H9 (cell line): ENCODE measurements around the gene PIPOX. TPM values are rescaled to one million over a fixed set of nuclear protein-coding genes. Genes with fewer than 3 reads are reported as not detected.

Experiments
- DNase-seq: peaks from one replicate; pipeline ENCODE4 v3.0.0-alpha.2; 2017
- H2AFZ ChIP-seq: one replicate; pipeline ENCODE4 v1.6.1; 2013; ENCODE audit warnings: mild to moderate bottlenecking, low read length, control low read depth, moderate library complexity
- H2AK5ac ChIP-seq: 2 replicates; pipeline ENCODE4 v1.6.1; 2013; ENCODE audit warnings: low read length, control low read depth, mixed read lengths; ENCODE audit not compliant: insufficient read length
- H2BK120ac ChIP-seq: one replicate; pipeline ENCODE4 v1.6.1; 2013; ENCODE audit warnings: low read depth, mild to moderate bottlenecking, low read length, control low read depth, inconsistent platforms; ENCODE audit not compliant: poor library complexity, severe bottlenecking
- H2BK12ac ChIP-seq: 2 replicates; pipeline ENCODE4 v1.6.1; 2013; ENCODE audit warnings: low read length, control low read depth, mixed read lengths, low read depth; ENCODE audit not compliant: insufficient read length
- H2BK15ac ChIP-seq: 2 replicates; pipeline ENCODE4 v1.6.1; 2013; ENCODE audit warnings: low read depth, low read length, control low read depth
- H2BK20ac ChIP-seq: one replicate; pipeline ENCODE4 v1.6.1; 2013; ENCODE audit warnings: low read depth, mild to moderate bottlenecking, low read length, control low read depth, inconsistent platforms; ENCODE audit not compliant: poor library complexity, severe bottlenecking
- H2BK5ac ChIP-seq: 2 replicates; pipeline ENCODE4 v1.6.1; 2013; ENCODE audit warnings: low read length, control low read depth, mixed read lengths; ENCODE audit not compliant: insufficient read length
- H3K14ac ChIP-seq: 2 replicates; pipeline ENCODE4 v1.6.1; 2013; ENCODE audit warnings: low read length, control low read depth; ENCODE audit not compliant: insufficient read depth
- H3K18ac ChIP-seq: 2 replicates; pipeline ENCODE4 v1.6.1; 2013; ENCODE audit warnings: low read depth, mild to moderate bottlenecking, mixed read lengths, low read length, control low read depth; ENCODE audit not compliant: insufficient read length
- H3K23ac ChIP-seq: 2 replicates; pipeline ENCODE4 v1.6.1; 2013; ENCODE audit warnings: low read length, control low read depth, mixed read lengths, low read depth; ENCODE audit not compliant: insufficient read length
- H3K23me2 ChIP-seq: 2 replicates; pipeline ENCODE4 v1.6.1; 2013; ENCODE audit warnings: low read depth, mild to moderate bottlenecking, mixed read lengths, low read length, control low read depth; ENCODE audit not compliant: insufficient read length, poor library complexity, severe bottlenecking
- H3K27ac ChIP-seq: 2 replicates; pipeline ENCODE4 v1.5.1; 2013; ENCODE audit warnings: low read length, control low read depth, mixed read lengths, low read depth; ENCODE audit not compliant: insufficient read length
- H3K27me3 ChIP-seq: 2 replicates; pipeline ENCODE4 v1.6.1; 2013; ENCODE audit warnings: low read length, control low read depth, inconsistent platforms; ENCODE audit not compliant: insufficient read depth
- H3K4ac ChIP-seq: 2 replicates; pipeline ENCODE4 v1.6.1; 2013; ENCODE audit warnings: low read depth, mild to moderate bottlenecking, control low read depth, inconsistent platforms, low read length, moderate library complexity
- H3K4me1 ChIP-seq: 2 replicates; pipeline ENCODE4 v1.6.1; 2013; ENCODE audit warnings: low read length, control low read depth, inconsistent platforms; ENCODE audit not compliant: insufficient read depth
- H3K4me2 ChIP-seq: 2 replicates; pipeline ENCODE4 v1.6.1; 2013; ENCODE audit warnings: low read length, control low read depth, mixed read lengths; ENCODE audit not compliant: insufficient read length, insufficient read depth
- H3K56ac ChIP-seq: 2 replicates; pipeline ENCODE4 v1.6.1; 2013; ENCODE audit warnings: low read depth, mild to moderate bottlenecking, mixed read lengths, low read length, control low read depth; ENCODE audit not compliant: insufficient read length
- H3K79me1 ChIP-seq: 2 replicates; pipeline ENCODE4 v1.6.1; 2013; ENCODE audit warnings: low read depth, mild to moderate bottlenecking, moderate library complexity, low read length, control low read depth, inconsistent platforms; ENCODE audit not compliant: insufficient read depth, poor library complexity, severe bottlenecking
- H3K79me2 ChIP-seq: 2 replicates; pipeline ENCODE4 v1.6.1; 2013; ENCODE audit warnings: low read length, control low read depth, inconsistent platforms; ENCODE audit not compliant: insufficient read depth
- H3K9ac ChIP-seq: 2 replicates; pipeline ENCODE4 v1.6.1; 2013; ENCODE audit warnings: low read length, control low read depth, mixed read lengths; ENCODE audit not compliant: insufficient read length; ENCODE audit errors: extremely low read depth
- H3K9me3 ChIP-seq: one replicate; pipeline ENCODE4 v1.6.1; 2013; ENCODE audit warnings: low read depth, low read length, inconsistent platforms; ENCODE audit not compliant: control insufficient read depth
- H3T11ph ChIP-seq: one replicate; pipeline ENCODE4 v1.6.1; 2013; ENCODE audit warnings: mild to moderate bottlenecking, low read length, control low read depth, inconsistent platforms
- H4K20me1 ChIP-seq: one replicate; pipeline ENCODE4 v1.6.1; 2013; ENCODE audit not compliant: control insufficient read depth, insufficient read length, insufficient read depth
- H4K5ac ChIP-seq: 2 replicates; pipeline ENCODE4 v1.6.1; 2013; ENCODE audit warnings: low read depth, mild to moderate bottlenecking, mixed read lengths, low read length, control low read depth; ENCODE audit not compliant: insufficient read length
- H4K8ac ChIP-seq: replicated peaks from 2 replicates; pipeline ENCODE4 v1.6.1; 2013; ENCODE audit warnings: low read length, control low read depth, mixed read lengths, low read depth; ENCODE audit not compliant: insufficient read length
- H4K91ac ChIP-seq: 2 replicates; pipeline ENCODE4 v1.6.1; 2013; ENCODE audit warnings: low read depth, mild to moderate bottlenecking, moderate library complexity, mixed read lengths, low read length, control low read depth; ENCODE audit not compliant: insufficient read length
- H3K27ac Mint-ChIP-seq, 3 experiments: 2 replicates in 2 of 3; 3 replicates in 1 of 3; pipeline ENCODE4 v1.8.0; 2020 to 2021; ENCODE audit warnings: mixed read lengths in 3 of 3, mild to moderate bottlenecking in 1 of 3, moderate library complexity in 1 of 3
- H3K27me3 Mint-ChIP-seq: 2 replicates; pipeline ENCODE4 v1.8.0; 2021; ENCODE audit warnings: low read depth, mild to moderate bottlenecking, moderate library complexity, mixed read lengths
- H3K36me3 Mint-ChIP-seq, 3 experiments: 2 replicates in 2 of 3; 3 replicates in 1 of 3; pipeline ENCODE4 v1.8.0; 2020 to 2021; ENCODE audit warnings: low read depth in 3 of 3, mixed read lengths in 3 of 3; ENCODE audit not compliant: insufficient read depth in 1 of 3
- H3K4me1 Mint-ChIP-seq, 2 experiments: 2 replicates each; pipeline ENCODE4 v1.8.0; 2020; ENCODE audit warnings: mixed read lengths in 2 of 2
- H3K4me3 Mint-ChIP-seq, 2 experiments: 2 replicates in 1 of 2; 3 replicates in 1 of 2; pipeline ENCODE4 v1.8.0; 2020 to 2021; ENCODE audit warnings: mild to moderate bottlenecking in 2 of 2, mixed read lengths in 2 of 2, moderate library complexity in 1 of 2
- H3K9me3 Mint-ChIP-seq, 2 experiments: 2 replicates in 1 of 2; 3 replicates in 1 of 2; pipeline ENCODE4 v1.8.0; 2020; ENCODE audit warnings: mild to moderate bottlenecking in 2 of 2, mixed read lengths in 2 of 2, moderate library complexity in 1 of 2
- CTCF ChIP-seq: fragments of 200-600 bp; sonication (generic); conservative IDR thresholded peaks from 3 replicates; pipeline ENCODE4 v1.8.0; 2021; ENCODE audit warnings: antibody characterized with exemption, mild to moderate bottlenecking
- WGBS: extraction: QIAGEN DNeasy Blood & Tissue Kit; methylation state at CpG from one replicate; pipeline ENCODE4 v1.1.7; 2013; ENCODE audit warnings: missing lambda C conversion rate, low lambda C conversion rate, mixed read lengths; ENCODE audit not compliant: insufficient read length; ENCODE audit errors: extremely low coverage; 5-methylcytosine and 5-hydroxymethylcytosine counted together
- total RNA-seq: library from RNA; stranded (reverse); gene quantifications from 2 replicates; pipeline ENCODE4 v1.2.1, GENCODE V29; 2021

Gene PIPOX
- total RNA-seq, 1 experiment from 2014 or later = 30.1 TPM

DNA sequence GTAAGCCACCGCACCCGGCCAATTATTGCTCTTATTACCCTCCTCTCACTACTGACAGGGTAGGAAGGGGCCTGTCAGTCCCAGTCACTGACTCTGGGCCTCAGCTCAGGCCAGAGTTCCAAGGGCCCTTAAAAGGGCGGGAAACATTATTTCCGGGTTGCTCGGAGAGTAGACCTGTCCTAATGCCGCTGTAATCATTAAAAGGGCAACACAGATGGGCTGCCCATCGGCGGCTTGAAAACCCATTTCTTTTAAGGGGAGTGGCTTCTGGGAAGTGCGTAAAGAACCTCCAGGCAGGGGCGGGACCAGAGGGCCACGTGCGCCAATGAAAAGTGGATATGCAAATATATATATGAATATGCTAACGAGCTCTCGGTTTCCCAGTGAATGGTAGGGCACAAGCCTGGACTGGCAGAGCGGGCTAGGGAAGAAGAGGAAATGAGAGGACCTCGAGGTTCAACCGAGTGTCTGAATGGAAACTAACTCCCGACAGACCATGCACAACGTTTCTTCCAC lies 26.6 kb downstream of the PIPOX start:
- no peak overlapping the region for H3T11ph ChIP-seq
- no peaks in the 10 kb centered on the region; a peak in 1 of 7 replicates for H3K36me3 Mint-ChIP-seq
- no peak overlapping the region for H2AFZ ChIP-seq
- DNase-seq = peak; percentile 77
- no peak overlapping the region for H3K18ac ChIP-seq
- no peak overlapping the region for H2BK12ac ChIP-seq
- H2AK5ac ChIP-seq = no peak overlapping the region
- no peak overlapping the region for H3K27ac ChIP-seq
- no peak overlapping the region for H2BK15ac ChIP-seq
- no peaks in the 10 kb centered on the region for H3K9me3 Mint-ChIP-seq
- no peak overlapping the region for H3K14ac ChIP-seq
- H3K27me3 ChIP-seq = no peaks in the 10 kb centered on the region
- peaks cover 43 to 56% of the 10 kb centered on the region in 2 experiments for H3K4me1 Mint-ChIP-seq
- H4K91ac ChIP-seq = no peak overlapping the region
- no peak overlapping the region for H4K5ac ChIP-seq
- H3K9ac ChIP-seq = no peak overlapping the region
- peak overlapping the region in 1 of 3 experiments; percentile 68; a peak in 1 of 7 replicates for H3K27ac Mint-ChIP-seq
- no peaks in the 10 kb centered on the region for H3K79me1 ChIP-seq
- no peak overlapping the region for H4K8ac ChIP-seq
- H4K20me1 ChIP-seq = no peaks in the 10 kb centered on the region
- no peak overlapping the region for H3K23ac ChIP-seq
- no peaks in the 10 kb centered on the region for H3K23me2 ChIP-seq
- H3K4me3 Mint-ChIP-seq = no peak overlapping the region
- H3K9me3 ChIP-seq = no peaks in the 10 kb centered on the region
- no peak overlapping the region for H3K4me2 ChIP-seq
- no peaks in the 10 kb centered on the region; the same call in 1 of the 2 replicates for H3K27me3 Mint-ChIP-seq
- H2BK120ac ChIP-seq = no peak overlapping the region
- H3K4me1 ChIP-seq = peaks cover 4% of the 10 kb centered on the region; the same call in 1 of the 2 replicates
- no CpG with 5 or more reads among the region's 19 CpGs for WGBS
- no peak overlapping the region for H3K56ac ChIP-seq
- H3K4ac ChIP-seq = no peak overlapping the region
- TF ChIP-seq CTCF = no peak
- H2BK5ac ChIP-seq = no peak overlapping the region
- H3K79me2 ChIP-seq = no peaks in the 10 kb centered on the region
- no peak overlapping the region for H2BK20ac ChIP-seq
